SK-N-SH treated with all-trans-retinoic acid at 6 μM for 48 hours (cell line): Measurements from ENCODE around the gene SRPK2.

Experiments used
- ATAC-seq: fragments of 200-7000 bp; cut with Tn5 transposase; 3 replicates; pipeline ENCODE4 v1.9.1; 2020; ENCODE audit warnings: mild to moderate bottlenecking, moderate library complexity
- BACH2 ChIP-seq: fragments of 250-450 bp; sonication (Bioruptor Pico); IDR thresholded peaks from 2 replicates; pipeline ENCODE4 v1.9.0; 2021; ENCODE audit warnings: mild to moderate bottlenecking, borderline replicate concordance
- ESRRG ChIP-seq: fragments of 250-450 bp; sonication (Bioruptor Pico); IDR thresholded peaks from 2 replicates; pipeline ENCODE4 v1.6.1; 2021; ENCODE audit warnings: mild to moderate bottlenecking
- TCF4 ChIP-seq: fragments of 250-450 bp; sonication (Bioruptor Pico); IDR thresholded peaks from 2 replicates; pipeline ENCODE4 v1.8.0; 2021; ENCODE audit warnings: mild to moderate bottlenecking, moderate library complexity, borderline replicate concordance
- TOX ChIP-seq: fragments of 250-450 bp; sonication (Bioruptor Pico); IDR thresholded peaks from 2 replicates; pipeline ENCODE4 v1.8.0; 2021; ENCODE audit warnings: mild to moderate bottlenecking, moderate library complexity, borderline replicate concordance
- ZFP3 ChIP-seq: fragments of 250-450 bp; sonication (Bioruptor Pico); IDR thresholded peaks from 2 replicates; pipeline ENCODE4 v1.5.0; 2020; ENCODE audit warnings: mild to moderate bottlenecking, moderate library complexity
- ZFP30 ChIP-seq: fragments of 450-650 bp; formaldehyde crosslinking; IDR thresholded peaks from 2 replicates; pipeline ENCODE4 v1.5.0; 2022; ENCODE audit warnings: mild to moderate bottlenecking, moderate library complexity
- ZNF70 ChIP-seq: fragments of 450-650 bp; formaldehyde crosslinking; IDR thresholded peaks from 2 replicates; pipeline ENCODE4 v1.5.0; 2020; ENCODE audit warnings: mild to moderate bottlenecking, moderate library complexity
- ZNF8 ChIP-seq: fragments of 450-650 bp; formaldehyde crosslinking; IDR thresholded peaks from 2 replicates; pipeline ENCODE4 v1.5.0; 2020; ENCODE audit warnings: mild to moderate bottlenecking, moderate library complexity
- TF ChIP-seq, protein P1 (sequence below): fragments of 250-450 bp; sonication (Bioruptor Pico); IDR thresholded peaks from 2 replicates; pipeline ENCODE4 v1.8.0; 2021; ENCODE audit warnings: low read depth, mild to moderate bottlenecking, moderate library complexity, borderline replicate concordance
- TF ChIP-seq, protein P2 (sequence below): fragments of 250-450 bp; sonication (Bioruptor Pico); IDR thresholded peaks from 2 replicates; pipeline ENCODE4 v1.5.0; 2020; ENCODE audit warnings: mild to moderate bottlenecking, moderate library complexity
- TF ChIP-seq, protein P3 (sequence below): fragments of 250-450 bp; sonication (Bioruptor Pico); IDR thresholded peaks from 2 replicates; pipeline ENCODE4 v1.8.0; 2020; ENCODE audit warnings: mild to moderate bottlenecking, moderate library complexity, borderline replicate concordance
- TF ChIP-seq, protein P4 (sequence below): fragments of 250-450 bp; sonication (Bioruptor Pico); IDR thresholded peaks from 2 replicates; pipeline ENCODE4 v1.5.1; 2020; ENCODE audit warnings: low read depth, mild to moderate bottlenecking, moderate library complexity
- TF ChIP-seq, protein P5 (sequence below): fragments of 250-450 bp; sonication (Bioruptor Pico); IDR thresholded peaks from 2 replicates; pipeline ENCODE4 v1.5.1; 2021; ENCODE audit warnings: mild to moderate bottlenecking, moderate library complexity

The SRPK2 gene

DNA sequence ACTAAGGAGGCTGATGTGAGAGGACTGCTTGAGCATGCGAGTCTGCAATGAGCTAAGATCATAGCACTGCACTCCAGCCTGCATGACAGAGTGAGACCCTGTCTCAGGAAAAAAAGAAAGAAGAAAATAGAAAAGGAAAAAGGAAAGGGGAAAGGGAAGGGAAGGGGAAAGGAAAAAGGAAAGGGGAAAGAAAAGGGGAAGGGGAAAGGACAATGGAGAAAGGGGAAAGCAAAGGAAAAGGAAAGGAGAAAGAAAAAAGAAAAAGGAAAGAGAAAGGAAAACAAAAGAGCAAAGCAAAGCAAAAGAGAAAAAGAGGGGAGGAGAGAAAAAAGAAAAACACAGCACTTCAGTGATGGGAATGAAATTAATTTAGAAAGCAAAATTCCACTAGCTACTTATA lies 179.3 kb downstream of the SRPK2 start:
- TF ChIP-seq, protein P1, sequence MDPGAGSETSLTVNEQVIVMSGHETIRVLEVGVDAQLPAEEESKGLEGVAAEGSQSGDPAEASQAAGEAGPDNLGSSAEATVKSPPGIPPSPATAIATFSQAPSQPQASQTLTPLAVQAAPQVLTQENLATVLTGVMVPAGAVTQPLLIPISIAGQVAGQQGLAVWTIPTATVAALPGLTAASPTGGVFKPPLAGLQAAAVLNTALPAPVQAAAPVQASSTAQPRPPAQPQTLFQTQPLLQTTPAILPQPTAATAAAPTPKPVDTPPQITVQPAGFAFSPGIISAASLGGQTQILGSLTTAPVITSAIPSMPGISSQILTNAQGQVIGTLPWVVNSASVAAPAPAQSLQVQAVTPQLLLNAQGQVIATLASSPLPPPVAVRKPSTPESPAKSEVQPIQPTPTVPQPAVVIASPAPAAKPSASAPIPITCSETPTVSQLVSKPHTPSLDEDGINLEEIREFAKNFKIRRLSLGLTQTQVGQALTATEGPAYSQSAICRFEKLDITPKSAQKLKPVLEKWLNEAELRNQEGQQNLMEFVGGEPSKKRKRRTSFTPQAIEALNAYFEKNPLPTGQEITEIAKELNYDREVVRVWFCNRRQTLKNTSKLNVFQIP (CRISPR knock-in tag), result no peak
- TF ChIP-seq, protein P2, sequence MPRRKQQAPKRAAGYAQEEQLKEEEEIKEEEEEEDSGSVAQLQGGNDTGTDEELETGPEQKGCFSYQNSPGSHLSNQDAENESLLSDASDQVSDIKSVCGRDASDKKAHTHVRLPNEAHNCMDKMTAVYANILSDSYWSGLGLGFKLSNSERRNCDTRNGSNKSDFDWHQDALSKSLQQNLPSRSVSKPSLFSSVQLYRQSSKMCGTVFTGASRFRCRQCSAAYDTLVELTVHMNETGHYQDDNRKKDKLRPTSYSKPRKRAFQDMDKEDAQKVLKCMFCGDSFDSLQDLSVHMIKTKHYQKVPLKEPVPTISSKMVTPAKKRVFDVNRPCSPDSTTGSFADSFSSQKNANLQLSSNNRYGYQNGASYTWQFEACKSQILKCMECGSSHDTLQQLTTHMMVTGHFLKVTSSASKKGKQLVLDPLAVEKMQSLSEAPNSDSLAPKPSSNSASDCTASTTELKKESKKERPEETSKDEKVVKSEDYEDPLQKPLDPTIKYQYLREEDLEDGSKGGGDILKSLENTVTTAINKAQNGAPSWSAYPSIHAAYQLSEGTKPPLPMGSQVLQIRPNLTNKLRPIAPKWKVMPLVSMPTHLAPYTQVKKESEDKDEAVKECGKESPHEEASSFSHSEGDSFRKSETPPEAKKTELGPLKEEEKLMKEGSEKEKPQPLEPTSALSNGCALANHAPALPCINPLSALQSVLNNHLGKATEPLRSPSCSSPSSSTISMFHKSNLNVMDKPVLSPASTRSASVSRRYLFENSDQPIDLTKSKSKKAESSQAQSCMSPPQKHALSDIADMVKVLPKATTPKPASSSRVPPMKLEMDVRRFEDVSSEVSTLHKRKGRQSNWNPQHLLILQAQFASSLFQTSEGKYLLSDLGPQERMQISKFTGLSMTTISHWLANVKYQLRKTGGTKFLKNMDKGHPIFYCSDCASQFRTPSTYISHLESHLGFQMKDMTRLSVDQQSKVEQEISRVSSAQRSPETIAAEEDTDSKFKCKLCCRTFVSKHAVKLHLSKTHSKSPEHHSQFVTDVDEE, result no peak
- TF ChIP-seq TOX (CRISPR knock-in tag) (no peak), ZNF8 (no peak), ZFP3 (CRISPR knock-in tag) (no peak)
- ATAC-seq, result no peak

DNA sequence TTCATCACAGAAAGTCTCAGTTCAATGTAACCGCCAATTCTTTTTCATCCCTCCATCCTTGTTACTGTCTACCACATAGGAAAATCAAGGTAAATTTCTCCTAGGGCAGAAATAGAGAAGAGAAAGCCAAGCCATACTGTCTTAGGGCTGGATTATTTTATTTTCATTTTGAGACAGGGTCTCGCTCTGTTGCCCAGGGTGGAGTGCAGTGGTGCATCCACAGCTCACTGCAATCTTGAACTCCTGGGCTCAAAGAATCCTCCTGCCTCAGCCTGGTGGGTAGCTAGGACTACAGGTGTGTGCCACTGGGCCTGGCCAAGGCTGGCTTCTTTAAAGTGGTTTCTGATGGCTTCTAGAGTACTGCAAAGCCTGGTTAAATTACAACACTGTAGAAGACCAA lies 181.7 kb downstream of the SRPK2 start:
- TF ChIP-seq, protein P1 (CRISPR knock-in tag), result no peak
- no peak for TF ChIP-seq ZFP3 (CRISPR knock-in tag)
- no peak for TF ChIP-seq ZNF70 (CRISPR knock-in tag)
- TF ChIP-seq ZNF8, result no peak
- no peak for TF ChIP-seq ESRRG (CRISPR knock-in tag)
- TF ChIP-seq, protein P3, sequence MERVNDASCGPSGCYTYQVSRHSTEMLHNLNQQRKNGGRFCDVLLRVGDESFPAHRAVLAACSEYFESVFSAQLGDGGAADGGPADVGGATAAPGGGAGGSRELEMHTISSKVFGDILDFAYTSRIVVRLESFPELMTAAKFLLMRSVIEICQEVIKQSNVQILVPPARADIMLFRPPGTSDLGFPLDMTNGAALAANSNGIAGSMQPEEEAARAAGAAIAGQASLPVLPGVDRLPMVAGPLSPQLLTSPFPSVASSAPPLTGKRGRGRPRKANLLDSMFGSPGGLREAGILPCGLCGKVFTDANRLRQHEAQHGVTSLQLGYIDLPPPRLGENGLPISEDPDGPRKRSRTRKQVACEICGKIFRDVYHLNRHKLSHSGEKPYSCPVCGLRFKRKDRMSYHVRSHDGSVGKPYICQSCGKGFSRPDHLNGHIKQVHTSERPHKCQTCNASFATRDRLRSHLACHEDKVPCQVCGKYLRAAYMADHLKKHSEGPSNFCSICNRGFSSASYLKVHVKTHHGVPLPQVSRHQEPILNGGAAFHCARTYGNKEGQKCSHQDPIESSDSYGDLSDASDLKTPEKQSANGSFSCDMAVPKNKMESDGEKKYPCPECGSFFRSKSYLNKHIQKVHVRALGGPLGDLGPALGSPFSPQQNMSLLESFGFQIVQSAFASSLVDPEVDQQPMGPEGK (CRISPR knock-in tag), result no peak
- no peak for TF ChIP-seq TCF4
- TF ChIP-seq BACH2 (CRISPR knock-in tag), result no peak
- TF ChIP-seq, all 23 proteins: peak for 0
- no peak for ATAC-seq

DNA sequence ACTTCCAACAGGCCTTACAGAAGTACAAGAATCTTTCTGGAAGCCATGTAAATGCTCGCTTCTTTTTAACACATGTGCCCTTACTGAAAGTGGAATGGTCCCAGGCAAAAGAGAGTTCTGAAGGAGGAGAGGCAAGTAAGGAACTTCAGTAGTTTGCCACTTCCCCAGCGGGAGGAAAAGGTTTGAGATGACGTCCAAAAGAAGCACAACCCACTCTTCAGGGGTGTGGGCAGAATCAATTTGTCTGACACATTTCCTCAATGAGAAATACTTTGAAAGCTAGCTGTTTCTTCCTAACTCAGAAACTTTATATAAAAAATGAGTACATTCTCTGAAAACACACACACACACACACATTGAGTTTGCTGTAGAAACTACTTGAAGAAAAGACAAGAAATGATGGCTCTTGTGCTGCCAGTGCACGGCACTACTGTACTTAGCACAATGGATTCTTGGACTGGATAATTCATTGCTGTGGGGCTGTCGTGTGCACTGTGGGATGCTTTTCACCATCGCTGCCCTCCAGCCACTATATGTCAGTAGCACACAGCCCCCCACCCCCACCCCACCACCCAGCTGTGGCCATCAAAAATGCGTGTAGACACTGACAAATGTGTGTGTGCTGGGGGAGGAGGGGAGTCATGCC lies 183.0 kb downstream of the SRPK2 start:
- ATAC-seq, result no peak
- TF ChIP-seq BACH2 (CRISPR knock-in tag), result no peak
- TF ChIP-seq, protein P4, sequence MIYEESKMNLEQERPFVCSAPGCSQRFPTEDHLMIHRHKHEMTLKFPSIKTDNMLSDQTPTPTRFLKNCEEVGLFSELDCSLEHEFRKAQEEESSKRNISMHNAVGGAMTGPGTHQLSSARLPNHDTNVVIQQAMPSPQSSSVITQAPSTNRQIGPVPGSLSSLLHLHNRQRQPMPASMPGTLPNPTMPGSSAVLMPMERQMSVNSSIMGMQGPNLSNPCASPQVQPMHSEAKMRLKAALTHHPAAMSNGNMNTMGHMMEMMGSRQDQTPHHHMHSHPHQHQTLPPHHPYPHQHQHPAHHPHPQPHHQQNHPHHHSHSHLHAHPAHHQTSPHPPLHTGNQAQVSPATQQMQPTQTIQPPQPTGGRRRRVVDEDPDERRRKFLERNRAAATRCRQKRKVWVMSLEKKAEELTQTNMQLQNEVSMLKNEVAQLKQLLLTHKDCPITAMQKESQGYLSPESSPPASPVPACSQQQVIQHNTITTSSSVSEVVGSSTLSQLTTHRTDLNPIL (CRISPR knock-in tag), result no peak
- TF ChIP-seq ZFP3 (CRISPR knock-in tag), result no peak
- TF ChIP-seq TCF4, result no peak
- TF ChIP-seq, protein P5, sequence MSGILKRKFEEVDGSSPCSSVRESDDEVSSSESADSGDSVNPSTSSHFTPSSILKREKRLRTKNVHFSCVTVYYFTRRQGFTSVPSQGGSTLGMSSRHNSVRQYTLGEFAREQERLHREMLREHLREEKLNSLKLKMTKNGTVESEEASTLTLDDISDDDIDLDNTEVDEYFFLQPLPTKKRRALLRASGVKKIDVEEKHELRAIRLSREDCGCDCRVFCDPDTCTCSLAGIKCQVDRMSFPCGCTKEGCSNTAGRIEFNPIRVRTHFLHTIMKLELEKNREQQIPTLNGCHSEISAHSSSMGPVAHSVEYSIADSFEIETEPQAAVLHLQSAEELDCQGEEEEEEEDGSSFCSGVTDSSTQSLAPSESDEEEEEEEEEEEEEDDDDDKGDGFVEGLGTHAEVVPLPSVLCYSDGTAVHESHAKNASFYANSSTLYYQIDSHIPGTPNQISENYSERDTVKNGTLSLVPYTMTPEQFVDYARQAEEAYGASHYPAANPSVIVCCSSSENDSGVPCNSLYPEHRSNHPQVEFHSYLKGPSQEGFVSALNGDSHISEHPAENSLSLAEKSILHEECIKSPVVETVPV (CRISPR knock-in tag), result no peak
- TF ChIP-seq ZFP30 (CRISPR knock-in tag), result no peak
- TF ChIP-seq ZNF8, result no peak
- TF ChIP-seq, protein P1 (CRISPR knock-in tag), result no peak
